Activated naive CD8-positive, alpha-beta T cell treated with anti-CD3 and anti-CD28 coated beads for 36 hours (primary cell): ENCODE results near the gene DGKZ. TPM values are rescaled to one million over a fixed set of nuclear protein-coding genes. Genes with fewer than 3 reads are reported as not detected.
A peak's percentile ranks its signal among the peaks of the same experiment; 100 is the strongest.
"Not testable (repeated sequence)": the region's sequence is repeated elsewhere in the genome, so short reads cannot be mapped to it uniquely, and the experiment has no call there.

Experiments
- DNase-seq: peaks from one replicate; pipeline ENCODE4 v3.0.0; 2021
- H3K27ac Mint-ChIP-seq: one replicate; pipeline ENCODE4 v1.8.0; 2022; ENCODE audit warnings: mild to moderate bottlenecking, moderate library complexity, mixed read lengths
- H3K27me3 Mint-ChIP-seq: one replicate; pipeline ENCODE4 v1.8.0; 2022; ENCODE audit warnings: mild to moderate bottlenecking, mixed read lengths
- H3K36me3 Mint-ChIP-seq: one replicate; pipeline ENCODE4 v1.8.0; 2021; ENCODE audit warnings: mild to moderate bottlenecking, mixed read lengths
- H3K4me1 Mint-ChIP-seq: one replicate; pipeline ENCODE4 v1.8.0; 2021; ENCODE audit warnings: mixed read lengths
- H3K4me3 Mint-ChIP-seq: one replicate; pipeline ENCODE4 v1.8.0; 2022; ENCODE audit warnings: mild to moderate bottlenecking, moderate library complexity, mixed read lengths
- H3K9me3 Mint-ChIP-seq: one replicate; pipeline ENCODE4 v1.8.0; 2022; ENCODE audit warnings: mixed read lengths
- total RNA-seq, 2 experiments: library from RNA; stranded (reverse); gene quantifications; one replicate each; pipeline ENCODE4 v1.2.3, GENCODE V29; 2021

The DGKZ gene, protein sequence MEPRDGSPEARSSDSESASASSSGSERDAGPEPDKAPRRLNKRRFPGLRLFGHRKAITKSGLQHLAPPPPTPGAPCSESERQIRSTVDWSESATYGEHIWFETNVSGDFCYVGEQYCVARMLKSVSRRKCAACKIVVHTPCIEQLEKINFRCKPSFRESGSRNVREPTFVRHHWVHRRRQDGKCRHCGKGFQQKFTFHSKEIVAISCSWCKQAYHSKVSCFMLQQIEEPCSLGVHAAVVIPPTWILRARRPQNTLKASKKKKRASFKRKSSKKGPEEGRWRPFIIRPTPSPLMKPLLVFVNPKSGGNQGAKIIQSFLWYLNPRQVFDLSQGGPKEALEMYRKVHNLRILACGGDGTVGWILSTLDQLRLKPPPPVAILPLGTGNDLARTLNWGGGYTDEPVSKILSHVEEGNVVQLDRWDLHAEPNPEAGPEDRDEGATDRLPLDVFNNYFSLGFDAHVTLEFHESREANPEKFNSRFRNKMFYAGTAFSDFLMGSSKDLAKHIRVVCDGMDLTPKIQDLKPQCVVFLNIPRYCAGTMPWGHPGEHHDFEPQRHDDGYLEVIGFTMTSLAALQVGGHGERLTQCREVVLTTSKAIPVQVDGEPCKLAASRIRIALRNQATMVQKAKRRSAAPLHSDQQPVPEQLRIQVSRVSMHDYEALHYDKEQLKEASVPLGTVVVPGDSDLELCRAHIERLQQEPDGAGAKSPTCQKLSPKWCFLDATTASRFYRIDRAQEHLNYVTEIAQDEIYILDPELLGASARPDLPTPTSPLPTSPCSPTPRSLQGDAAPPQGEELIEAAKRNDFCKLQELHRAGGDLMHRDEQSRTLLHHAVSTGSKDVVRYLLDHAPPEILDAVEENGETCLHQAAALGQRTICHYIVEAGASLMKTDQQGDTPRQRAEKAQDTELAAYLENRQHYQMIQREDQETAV
- 100 to 1,000 TPM in 1 of 2 experiments, 10 to 100 TPM in 1; 100.0 to 101 TPM for total RNA-seq

DNA sequence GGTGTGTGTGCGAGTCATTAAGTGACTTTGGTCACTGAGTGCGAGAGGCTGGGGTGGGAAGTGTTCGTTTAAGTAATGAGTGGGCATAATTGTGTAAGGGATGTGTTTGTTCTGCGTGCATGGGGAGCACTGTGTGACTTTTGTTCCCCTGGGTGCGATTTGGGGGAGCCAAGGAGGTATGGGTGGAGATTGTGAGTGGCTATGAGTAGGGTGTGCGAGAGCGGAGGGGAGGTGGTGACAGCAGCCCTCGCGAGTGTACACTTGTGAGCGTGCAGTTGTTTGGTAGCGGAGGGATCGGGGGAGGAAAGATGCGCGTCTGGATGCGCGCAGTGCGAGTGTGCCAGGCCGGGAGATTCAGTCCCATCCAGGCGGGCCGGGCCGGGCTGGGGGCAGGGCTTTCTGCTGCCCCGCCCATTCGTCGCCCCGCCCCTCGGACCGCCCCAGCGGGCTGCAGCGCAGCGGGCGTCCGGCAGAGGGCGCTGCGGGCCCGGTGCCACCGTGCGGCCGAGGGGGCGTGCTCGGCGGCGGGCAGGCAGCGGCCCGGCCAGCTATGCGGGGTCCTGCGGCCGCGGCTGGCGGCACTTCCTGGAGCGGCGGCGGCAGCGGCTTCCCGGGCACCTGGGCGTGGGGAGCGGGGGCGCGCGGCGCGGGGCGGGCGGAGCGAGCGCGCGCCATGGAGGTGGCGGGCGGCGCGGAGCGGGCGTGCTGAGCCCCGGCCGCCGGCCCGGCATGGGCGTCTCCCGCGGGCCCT is at the start of gene DGKZ:
Gene DGKZ (plus strand): TSS at position 578 of the 751 bp plus-strand sequence. CDS start 197 bp downstream, outside the sequence.
- Mint-ChIP-seq H3K27me3 (no peaks in the 10 kb centered on the region), H3K4me1 (peaks cover 63% of the 10 kb centered on the region), H3K9me3 (no peaks in the 10 kb centered on the region), H3K4me3 (peak within 1 kb of the TSS; percentile 90), H3K36me3 (peaks cover 7% of the 10 kb centered on the region), H3K27ac (peak within 1 kb of the TSS; percentile 87)
- peak; percentile 96 for DNase-seq

DNA sequence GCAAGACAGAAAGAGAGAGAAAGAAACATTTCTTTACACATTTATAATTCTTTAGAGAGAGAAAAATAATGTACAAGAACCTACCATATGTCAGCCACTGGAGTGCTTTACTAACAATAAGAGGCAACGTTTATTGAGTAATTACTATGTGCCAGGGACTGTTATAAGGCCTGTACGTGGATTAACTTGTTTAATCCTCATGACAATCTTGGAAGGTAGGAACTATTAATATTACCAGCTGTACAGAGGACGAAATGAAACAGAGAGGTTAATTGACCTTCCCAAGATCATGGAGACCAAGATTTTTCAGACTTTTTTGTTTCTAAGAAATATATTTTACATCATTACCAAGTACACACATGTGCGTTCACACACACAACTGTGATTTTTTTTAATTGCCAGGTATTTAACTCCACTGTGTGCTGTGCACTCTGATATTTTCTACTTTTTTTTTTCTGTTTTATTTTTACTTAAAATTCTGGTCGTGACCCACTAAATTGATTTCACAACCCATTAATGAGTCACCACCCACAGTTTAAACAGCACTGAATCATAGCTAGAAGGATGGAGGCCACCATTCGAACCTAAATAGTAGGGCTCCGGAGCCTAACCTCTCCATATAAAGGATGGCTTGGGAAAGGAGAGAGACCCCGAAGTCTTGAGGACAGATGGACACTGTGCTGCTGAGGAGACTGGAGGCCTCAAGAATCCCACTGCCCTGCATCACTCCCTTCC is 48.4 kb upstream of the DGKZ start:
- peaks cover 12% of the 10 kb centered on the region for H3K27me3 Mint-ChIP-seq
- no peaks in the 10 kb centered on the region for H3K36me3 Mint-ChIP-seq
- DNase-seq: no peak
- H3K9me3 Mint-ChIP-seq: no peaks in the 10 kb centered on the region
- H3K4me1 Mint-ChIP-seq: peaks cover 8% of the 10 kb centered on the region
- H3K27ac Mint-ChIP-seq: no peak overlapping the region
- no peak overlapping the region for H3K4me3 Mint-ChIP-seq

DNA sequence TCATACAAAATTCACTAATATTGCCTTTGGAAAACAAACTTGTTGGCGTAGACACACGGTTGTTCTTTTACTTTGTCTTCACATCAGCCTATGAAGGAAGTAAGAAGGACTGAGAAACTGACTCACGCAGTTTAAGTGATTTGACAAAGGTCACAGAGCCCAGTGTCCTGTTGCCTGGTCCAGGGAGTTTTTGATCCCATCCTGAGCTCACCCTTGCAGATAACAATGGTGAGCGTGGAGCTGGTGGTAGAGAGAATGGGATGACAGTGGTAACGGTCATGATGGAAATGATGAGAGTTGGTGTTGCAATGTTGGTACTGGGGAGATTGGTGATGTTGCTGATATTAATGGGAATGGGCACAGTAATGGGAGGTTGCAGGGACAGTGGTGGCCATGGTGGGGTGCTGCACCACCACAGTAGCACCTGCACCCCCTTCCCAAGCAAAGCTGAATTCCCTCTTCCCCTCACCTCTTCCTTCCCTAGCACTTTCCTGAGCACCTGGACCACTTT is 47.8 kb upstream of the DGKZ start:
- Mint-ChIP-seq H3K4me1 (peaks cover 8% of the 10 kb centered on the region), H3K9me3 (no peaks in the 10 kb centered on the region), H3K27ac (no peak overlapping the region), H3K4me3 (no peak overlapping the region), H3K27me3 (peaks cover 12% of the 10 kb centered on the region), H3K36me3 (no peaks in the 10 kb centered on the region)
- no peak for DNase-seq

DNA sequence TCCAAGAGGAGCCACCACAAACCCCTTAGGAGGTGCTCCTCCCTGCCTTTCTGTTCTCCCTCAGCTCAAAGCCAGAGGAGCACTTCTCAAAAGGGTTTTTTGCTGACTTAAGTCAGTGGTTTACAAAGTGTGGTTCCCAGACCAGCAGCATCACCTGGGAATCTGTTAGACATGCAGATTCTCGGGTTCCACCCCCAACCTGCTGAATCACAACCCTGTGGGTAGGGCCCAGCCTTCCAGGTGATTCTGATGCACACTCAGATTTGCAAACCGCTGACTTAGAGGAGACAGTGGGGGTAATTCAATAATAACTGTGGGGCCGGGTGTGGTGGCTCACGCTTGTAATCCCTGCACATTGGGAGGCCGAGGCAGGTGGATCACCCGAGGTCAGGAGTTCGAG is 47.0 kb upstream of the DGKZ start:
- Mint-ChIP-seq H3K27me3 (peaks cover 12% of the 10 kb centered on the region), H3K4me3 (no peak overlapping the region)
- DNase-seq: no peak

DNA sequence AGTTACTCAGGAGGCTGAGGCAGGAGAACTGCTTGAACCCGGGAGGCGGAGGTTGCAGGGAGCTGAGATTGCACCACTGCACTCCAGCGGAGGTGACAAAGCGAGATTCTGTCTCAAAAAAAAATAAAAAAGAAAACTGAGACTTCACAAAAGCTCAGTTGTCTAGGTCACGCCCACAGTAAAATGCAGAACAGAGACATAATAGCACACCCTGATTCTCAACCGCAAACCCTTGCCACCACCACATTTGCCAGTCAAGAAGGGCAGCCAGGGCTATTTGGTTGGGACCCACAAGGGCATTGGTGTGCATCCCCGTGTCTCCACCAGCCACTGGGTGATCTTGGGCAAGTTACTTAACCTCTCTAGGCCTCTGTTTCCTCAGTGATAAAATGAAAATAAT is 44.4 kb upstream of the DGKZ start:
- H3K36me3 Mint-ChIP-seq: no peaks in the 10 kb centered on the region
- peaks cover 6% of the 10 kb centered on the region for H3K27me3 Mint-ChIP-seq
- no peak overlapping the region for H3K4me3 Mint-ChIP-seq
- no peak for DNase-seq
- H3K9me3 Mint-ChIP-seq: no peaks in the 10 kb centered on the region
- no peak overlapping the region for H3K27ac Mint-ChIP-seq
- no peaks in the 10 kb centered on the region for H3K4me1 Mint-ChIP-seq

More for the DNA sequence above, 47.0 kb upstream of the DGKZ start:
- no peaks in the 10 kb centered on the region for H3K36me3 Mint-ChIP-seq
- H3K27ac Mint-ChIP-seq: no peak overlapping the region
- H3K4me1 Mint-ChIP-seq: peaks cover 8% of the 10 kb centered on the region
- H3K9me3 Mint-ChIP-seq: no peaks in the 10 kb centered on the region

DNA sequence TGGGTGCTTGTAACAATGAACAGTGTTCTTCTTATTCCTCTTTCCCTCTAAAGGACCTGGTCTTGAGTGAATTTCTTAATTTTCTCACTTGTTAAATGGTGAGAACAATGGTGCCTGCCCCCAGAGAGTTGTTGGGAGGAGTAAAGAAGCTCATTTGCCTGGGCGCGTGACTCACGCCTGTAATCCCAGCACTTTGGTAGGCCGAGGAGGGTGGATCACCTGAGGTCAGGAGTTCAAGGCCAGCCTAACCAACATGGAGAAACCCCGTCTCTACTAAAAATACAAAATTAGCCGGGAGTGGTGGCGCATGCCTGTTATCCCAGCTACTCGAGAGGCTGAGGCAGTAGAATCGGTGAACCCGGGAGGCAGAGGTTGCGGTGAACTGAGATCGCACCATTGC is 43.2 kb upstream of the DGKZ start:
- H3K27ac Mint-ChIP-seq, DNase-seq, H3K4me1 Mint-ChIP-seq, H3K27me3 Mint-ChIP-seq, H3K36me3 Mint-ChIP-seq, H3K4me3 Mint-ChIP-seq, H3K9me3 Mint-ChIP-seq: not testable (repeated sequence)

DNA sequence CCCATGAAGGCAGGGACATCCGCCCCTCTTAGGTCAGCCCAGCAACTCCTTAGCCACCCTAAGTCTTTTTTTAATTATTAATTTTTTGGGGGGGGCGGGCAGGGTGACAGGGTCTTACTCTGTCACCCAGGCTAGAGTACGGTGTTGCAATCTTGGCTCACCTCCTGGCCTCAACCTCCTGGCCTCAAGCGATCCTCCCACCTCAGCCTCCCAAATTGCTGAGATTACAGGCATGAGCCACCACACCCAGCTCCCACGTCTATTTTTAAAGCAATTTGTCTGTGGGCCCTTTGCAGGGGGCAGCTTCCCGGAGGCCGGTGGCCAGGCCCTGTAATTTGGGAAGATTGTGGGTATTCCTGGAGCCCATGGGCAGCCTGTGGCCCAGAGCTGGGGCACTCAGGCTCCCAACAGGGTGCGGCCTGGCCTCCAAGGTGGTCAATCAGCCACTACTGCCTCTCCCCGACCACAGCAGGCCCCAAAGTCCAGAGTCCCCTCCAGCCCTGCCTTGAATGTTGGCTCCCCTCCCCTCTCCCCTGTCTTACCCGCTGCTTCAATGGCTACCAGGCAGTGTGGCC is 42.6 kb upstream of the DGKZ start:
- DNase-seq: no peak
- no peak overlapping the region for H3K27ac Mint-ChIP-seq
- no peak overlapping the region for H3K4me3 Mint-ChIP-seq
- H3K36me3 Mint-ChIP-seq: no peaks in the 10 kb centered on the region
- H3K4me1 Mint-ChIP-seq: peaks cover 8% of the 10 kb centered on the region
- H3K27me3 Mint-ChIP-seq: no peaks in the 10 kb centered on the region
- no peaks in the 10 kb centered on the region for H3K9me3 Mint-ChIP-seq

DNA sequence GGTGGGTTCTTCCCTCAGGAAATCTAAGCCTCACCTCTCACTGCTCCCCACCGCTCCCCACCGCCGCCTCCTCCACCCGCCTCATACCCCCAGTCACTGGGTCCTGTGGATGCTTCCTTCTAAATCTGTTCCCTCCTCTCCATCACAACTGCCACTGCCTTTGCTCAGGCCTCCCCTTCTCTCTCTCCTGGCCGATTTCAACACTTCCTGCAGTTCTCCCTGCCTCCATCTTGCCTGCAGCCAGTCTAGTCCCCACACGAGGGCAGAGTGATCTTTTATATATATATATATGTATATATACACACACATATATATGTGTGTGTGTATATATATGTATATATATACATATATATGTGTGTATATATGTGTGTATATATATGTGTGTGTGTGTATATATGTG is 42.0 kb upstream of the DGKZ start:
- Mint-ChIP-seq H3K4me3 (no peak overlapping the region), H3K27ac (no peak overlapping the region), H3K27me3 (no peaks in the 10 kb centered on the region), H3K36me3 (no peaks in the 10 kb centered on the region), H3K9me3 (no peaks in the 10 kb centered on the region), H3K4me1 (peaks cover 8% of the 10 kb centered on the region)
- no peak for DNase-seq

DNA sequence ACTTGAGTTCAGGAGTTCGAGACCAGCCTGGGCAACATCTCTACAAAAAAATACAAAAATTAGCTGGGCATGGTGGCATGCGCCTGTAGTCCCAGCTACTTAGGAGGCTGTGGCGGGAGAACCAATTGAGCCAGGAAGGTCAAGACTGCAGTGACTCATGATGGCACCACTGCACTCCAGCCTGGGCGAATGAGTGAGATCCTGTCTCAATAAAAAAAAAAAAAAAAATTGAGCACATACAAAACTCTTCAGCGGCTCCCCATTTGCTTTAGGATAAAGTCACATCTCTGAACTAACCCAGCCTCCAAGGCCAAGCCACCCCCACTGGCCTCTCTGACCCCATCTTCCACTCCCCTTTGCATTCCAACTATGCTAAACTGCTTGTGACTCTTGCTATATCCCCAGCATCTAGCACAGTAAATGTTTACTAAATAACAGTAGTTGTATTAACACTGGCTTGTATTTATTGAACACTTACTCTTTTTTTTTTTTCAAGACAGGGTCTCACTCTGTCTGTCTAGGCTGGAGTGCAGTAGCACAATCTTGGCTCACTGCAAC is 40.9 kb upstream of the DGKZ start:
- H3K4me3 Mint-ChIP-seq: no peak overlapping the region
- H3K36me3 Mint-ChIP-seq: no peaks in the 10 kb centered on the region
- H3K27ac Mint-ChIP-seq: no peak overlapping the region
- DNase-seq: no peak
- H3K9me3 Mint-ChIP-seq: no peaks in the 10 kb centered on the region
- H3K27me3 Mint-ChIP-seq: no peaks in the 10 kb centered on the region
- peaks cover 8% of the 10 kb centered on the region for H3K4me1 Mint-ChIP-seq

DNA sequence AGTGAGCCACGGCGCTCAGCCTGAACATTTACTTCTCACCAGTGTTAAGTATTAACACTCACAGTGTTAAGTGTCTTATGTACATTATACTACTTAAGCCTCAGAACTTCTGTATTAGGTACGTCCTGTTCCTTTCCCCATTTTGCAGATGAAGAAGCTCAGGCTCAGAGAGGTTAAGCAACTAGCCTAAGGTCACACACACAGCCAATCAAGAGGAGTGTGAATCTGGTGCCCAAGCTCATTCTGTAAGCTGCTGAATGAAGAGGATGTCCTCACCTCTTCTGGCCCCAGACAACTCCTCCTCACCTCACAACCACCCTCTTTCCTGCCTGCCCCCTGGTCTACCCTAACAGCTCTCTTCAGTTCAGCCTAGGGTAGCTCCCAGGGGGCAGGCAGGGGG is 39.9 kb upstream of the DGKZ start:
- Mint-ChIP-seq H3K4me1 (peaks cover 8% of the 10 kb centered on the region), H3K27ac (no peak overlapping the region), H3K9me3 (no peaks in the 10 kb centered on the region), H3K27me3 (no peaks in the 10 kb centered on the region), H3K4me3 (no peak overlapping the region), H3K36me3 (no peaks in the 10 kb centered on the region)
- no peak for DNase-seq

DNA sequence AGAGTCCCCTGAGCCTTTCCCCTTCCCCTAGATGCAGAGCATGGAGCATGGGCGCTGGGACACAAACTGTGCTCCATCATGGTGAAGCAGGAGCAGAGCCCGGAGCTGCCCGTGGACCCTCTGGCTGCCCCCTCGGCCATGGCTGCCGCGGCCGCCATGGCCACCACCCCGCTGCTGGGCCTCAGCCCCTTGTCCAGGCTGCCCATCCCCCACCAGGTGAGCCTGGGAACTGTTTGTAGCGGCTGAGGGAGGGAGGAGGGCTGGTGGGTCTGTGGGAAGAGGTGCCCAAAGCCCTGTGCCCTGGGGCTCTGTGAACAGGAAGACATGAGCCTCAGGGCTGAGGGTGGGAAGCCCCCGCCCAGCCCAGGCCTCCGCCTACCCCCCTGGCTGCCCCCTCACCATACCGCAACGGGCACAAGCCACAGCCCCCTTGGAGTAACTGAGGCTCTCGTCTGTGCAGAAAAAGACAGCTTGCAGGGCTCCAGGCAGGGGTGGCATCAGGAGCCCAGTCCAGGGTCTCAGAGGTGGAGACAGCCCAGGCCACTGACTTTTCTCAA is 39.4 kb upstream of the DGKZ start:
- H3K36me3 Mint-ChIP-seq: no peaks in the 10 kb centered on the region
- H3K27me3 Mint-ChIP-seq: no peaks in the 10 kb centered on the region
- no peak for DNase-seq
- H3K4me3 Mint-ChIP-seq: no peak overlapping the region
- no peaks in the 10 kb centered on the region for H3K9me3 Mint-ChIP-seq
- H3K27ac Mint-ChIP-seq: no peak overlapping the region
- peaks cover 8% of the 10 kb centered on the region for H3K4me1 Mint-ChIP-seq

DNA sequence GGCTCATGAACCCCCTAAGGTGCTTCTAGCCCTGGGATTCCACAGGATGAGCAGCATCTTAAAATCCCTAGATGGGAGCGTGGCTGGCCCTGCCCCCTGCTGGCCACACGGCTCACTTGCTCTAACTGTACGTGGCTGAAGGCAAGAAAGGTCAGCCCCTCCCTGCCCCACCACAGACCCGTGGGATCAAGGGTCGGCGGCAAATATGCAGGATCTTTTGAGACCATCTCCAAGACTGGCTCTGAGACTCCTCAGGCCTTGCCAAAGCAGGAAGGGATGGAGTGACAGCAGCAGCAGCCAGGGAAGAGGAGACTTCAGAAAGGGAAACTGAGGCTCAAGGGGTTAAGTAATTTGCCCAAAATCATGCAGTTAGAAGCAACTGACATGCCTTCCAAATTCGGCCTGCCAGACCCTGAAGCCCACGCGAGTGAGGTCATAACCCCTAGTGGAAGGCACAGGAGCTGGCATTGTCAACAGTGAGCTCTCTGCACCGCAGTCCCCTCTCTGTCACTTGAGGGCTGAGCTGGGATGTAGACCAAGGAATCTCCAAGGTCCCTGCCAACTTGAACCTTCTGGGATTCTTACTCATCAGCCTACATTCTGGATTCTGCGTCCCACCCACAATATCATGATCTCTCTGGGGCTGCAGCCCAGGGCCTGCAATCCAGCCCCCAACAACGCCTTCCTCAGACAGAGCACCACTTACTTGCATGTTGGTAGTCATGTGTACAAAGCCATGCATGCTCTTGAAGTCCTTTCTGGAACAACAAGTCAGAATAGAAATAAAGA is 38.4 kb upstream of the DGKZ start:
- peak; percentile 68 for DNase-seq
- Mint-ChIP-seq H3K27me3 (no peaks in the 10 kb centered on the region), H3K4me1 (peaks cover 8% of the 10 kb centered on the region), H3K27ac (no peak overlapping the region), H3K4me3 (no peak overlapping the region), H3K36me3 (no peaks in the 10 kb centered on the region), H3K9me3 (no peaks in the 10 kb centered on the region)

DNA sequence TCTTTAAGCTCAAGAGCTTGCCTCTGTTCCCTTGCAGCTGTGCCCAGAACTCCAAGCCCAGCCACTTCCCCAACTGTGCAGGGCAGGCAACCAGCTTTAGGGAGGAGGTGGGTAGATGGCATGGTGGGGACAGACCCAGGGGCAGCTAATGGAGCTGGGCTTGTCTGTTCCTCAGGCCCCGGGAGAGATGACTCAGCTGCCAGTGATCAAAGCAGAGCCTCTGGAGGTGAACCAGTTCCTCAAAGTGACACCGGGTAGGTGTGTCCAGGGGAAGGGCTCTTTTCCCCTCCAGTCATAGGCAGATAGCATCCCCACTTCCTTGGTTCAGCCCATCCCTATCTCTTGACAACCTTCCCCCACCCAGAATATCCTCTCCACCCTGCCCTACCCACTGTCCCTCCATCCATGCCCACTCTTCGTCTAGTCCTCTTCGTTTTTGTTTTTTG is 37.4 kb upstream of the DGKZ start:
- H3K27me3 Mint-ChIP-seq: no peaks in the 10 kb centered on the region
- H3K36me3 Mint-ChIP-seq: no peaks in the 10 kb centered on the region
- H3K9me3 Mint-ChIP-seq: no peaks in the 10 kb centered on the region
- no peak overlapping the region for H3K27ac Mint-ChIP-seq
- no peak overlapping the region for H3K4me3 Mint-ChIP-seq
- no peak for DNase-seq
- peaks cover 8% of the 10 kb centered on the region for H3K4me1 Mint-ChIP-seq
